GM15510 (cell line): ENCODE results near the gene HOXD3.

Source experiments
- POLR2A ChIP-seq: IDR thresholded peaks from 3 replicates; pipeline ENCODE4 v1.6.1; 2011; ENCODE audit warnings: borderline replicate concordance; ENCODE audit not compliant: insufficient read length; ENCODE audit errors: extremely low read depth

HOXD3 gene

GRCh38 chr2:176206136-176206535 is 49.0 kb downstream of the HOXD3 start:
- no peak for TF ChIP-seq POLR2A

DNA sequence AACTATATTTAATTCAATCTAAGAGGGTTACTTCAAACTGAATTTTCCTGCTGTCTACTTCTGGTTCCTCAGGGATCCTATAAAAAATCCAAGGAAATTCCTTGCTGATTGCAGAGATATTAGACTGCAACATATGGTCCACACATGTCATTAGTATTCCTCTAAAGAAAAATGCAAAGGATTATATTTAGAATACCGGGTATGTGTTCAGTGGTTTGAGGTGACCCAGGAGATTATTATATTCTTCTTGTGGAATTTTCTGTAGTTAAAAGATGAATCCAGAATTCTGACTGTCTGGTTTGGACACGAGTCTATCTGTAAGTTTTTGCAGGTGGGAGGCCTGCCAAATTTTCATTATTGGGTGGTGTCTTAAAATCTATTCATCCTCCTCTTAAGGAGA is 49.6 kb downstream of the HOXD3 start:
- TF ChIP-seq POLR2A: no peak

DNA sequence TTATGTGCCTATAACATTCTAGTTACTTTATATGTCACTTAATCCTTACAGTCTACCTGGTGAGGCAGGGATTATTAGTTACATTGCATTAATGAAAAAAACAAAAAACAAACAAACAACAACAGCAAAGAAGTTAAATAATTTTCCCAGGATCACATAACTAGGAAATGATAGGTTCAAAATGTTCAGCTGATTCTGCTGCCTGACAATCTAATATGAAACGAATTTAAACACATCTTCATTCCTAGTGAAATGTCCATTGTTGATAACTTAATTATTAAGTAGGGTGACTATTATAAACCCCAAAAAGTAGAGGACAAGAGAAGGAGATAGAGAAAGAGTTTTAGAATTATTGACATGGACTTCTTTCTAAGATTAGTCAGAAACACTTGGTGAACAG is 54.0 kb downstream of the HOXD3 start:
- TF ChIP-seq POLR2A: no peak

GRCh38 chr2:176212276-176212675 is 55.2 kb downstream of the HOXD3 start:
- TF ChIP-seq POLR2A: no peak

DNA sequence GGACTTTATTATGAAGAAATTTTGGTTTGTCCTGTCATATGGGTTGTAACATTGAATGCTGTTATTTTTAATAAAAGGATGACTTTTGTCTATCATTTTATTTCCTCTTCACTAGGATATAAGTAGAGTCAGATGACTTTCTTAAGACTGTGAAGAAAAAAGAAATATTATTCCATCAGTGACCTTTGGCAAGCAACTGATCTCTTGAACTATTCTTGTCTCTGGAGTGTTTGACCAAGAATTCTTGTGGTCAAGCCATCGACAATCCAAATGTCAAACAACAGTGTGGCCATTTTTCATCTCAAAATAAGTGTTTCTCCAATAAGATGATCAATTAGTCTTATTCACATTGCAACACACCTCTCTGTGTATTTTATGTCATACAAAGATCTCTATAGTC is 56.3 kb downstream of the HOXD3 start:
- no peak for TF ChIP-seq POLR2A
